HG03280 (cell line): ENCODE results near the gene CCDC33.

Source experiments
- ATAC-seq: cut with Tn5 transposase; IDR thresholded peaks from one replicate; pipeline ENCODE4 v1.9.1; 2021; ENCODE audit warnings: mild to moderate bottlenecking, moderate library complexity; ENCODE audit not compliant: unreplicated experiment

The CCDC33 gene

GRCh38 chr15:74311734-74312444 is 75.8 kb downstream of the CCDC33 start:
- ATAC-seq = no peak

DNA sequence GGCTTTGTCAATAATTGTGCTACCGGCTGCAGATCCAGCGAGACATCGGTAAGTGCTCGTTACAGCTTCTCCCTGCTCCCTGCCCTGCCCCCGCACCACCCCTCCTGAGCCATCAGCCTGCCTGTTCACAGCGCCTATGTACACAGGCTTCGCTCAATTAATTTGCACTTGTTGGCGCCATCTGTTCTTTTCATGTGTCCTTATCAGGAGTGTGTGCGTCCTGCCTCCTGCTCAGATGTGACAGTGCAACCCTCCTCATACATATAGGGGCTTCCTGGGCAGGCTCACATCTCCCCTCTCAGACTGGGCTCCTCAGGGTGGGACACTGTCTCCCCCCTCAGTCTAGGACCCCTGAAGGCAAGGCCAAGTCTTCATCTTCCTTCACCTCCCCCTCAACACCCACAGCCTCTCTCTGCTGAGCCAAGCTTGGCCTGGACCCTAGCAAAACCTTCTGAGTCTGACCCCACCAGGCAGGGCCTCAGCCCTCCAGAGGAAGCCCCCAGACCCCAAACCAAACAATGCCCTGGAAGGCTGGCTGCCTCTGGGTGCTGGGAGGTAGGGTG is 76.4 kb downstream of the CCDC33 start:
- no peak for ATAC-seq

DNA sequence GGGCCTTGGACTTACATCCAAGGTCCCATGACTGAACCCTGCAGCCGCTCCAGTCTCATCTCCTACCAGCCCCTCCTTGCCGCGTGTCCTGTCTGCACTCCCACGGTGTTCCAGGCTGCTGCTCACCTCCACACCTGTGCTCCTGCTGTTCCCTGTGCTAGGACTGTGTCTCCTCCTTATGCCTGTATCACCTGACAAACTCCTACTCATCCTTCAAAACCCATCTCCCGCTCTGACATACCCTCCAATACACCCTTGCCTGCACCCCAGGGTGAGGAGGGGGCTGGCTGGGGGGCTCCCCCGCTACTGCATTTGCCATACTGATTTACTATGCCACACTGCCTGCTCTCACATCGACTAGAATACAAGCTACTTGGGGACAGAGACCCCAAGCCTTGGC is 77.8 kb downstream of the CCDC33 start:
- no peak for ATAC-seq

DNA sequence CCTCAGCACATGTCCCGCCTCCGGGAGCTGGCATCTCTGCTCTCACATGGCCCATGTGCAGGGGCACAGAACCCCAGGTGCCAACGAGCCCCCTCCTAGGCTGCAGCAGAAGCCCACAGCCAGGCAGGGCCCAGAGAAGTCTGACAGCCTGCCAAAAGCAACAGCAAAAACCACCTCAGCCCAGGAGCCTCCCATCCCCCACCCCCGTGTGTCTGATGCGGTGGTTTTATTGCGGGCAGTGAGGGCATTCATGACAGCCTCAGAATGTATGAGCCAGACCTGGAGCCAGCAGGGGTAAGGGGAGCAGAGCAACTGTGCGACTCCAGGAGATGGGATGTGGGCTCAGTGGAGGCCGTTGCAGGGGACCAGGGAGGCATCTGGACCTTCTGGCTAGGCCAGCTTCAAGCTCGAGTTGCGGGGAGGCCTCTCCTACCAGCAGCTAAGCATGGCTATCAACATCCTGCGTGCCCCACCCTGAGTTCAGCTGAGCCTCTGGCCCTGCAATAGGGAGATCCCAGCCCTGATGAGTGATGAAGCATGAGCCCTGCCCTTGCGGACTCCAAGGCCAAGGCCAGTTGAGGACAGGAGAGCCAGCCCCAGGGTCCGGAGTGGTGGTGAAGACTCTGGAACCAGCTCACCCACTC is 78.8 kb downstream of the CCDC33 start:
- no peak for ATAC-seq

DNA sequence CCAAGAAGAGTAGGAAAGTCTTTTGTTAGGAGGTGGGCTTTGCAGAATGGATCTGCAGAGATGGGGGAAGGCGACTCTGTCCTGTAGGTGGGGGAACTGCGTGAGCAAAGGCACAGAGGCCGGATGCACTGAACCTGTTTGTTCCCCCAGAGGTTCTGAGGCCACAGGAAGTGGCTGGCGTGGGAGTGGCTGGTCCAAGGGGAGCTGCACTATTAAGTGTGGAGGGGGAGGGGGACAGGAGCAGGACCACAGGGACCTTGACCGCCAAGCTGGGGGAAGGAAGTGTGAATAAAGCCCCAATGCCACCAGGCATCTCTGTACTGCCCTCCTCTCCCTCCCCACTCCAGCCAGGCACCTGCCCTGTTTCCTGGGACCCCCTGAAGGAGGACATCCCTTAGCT is 79.5 kb downstream of the CCDC33 start:
- ATAC-seq = no peak

DNA sequence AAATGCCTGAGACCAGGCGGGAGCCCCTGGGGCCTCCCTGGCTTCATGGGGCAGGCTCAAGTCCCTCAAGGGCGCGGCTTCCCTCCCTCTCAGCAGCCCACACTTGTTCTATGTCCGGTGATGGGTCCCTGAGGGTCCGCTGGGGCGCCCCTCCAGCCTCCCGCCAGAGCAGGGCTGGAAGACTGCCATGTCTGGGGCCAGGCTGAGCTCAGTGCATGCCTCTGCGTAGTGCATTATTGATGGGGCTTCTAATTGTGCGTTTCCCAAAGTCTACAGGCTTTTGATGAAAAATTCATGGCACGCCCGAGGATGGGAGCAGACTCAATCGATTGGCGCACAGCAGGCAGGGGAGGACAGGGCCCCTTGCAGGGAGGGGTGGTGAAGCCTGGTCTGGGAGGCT is 80.0 kb downstream of the CCDC33 start:
- ATAC-seq = no peak

GRCh38 chr15:74317820-74318375 is 81.8 kb downstream of the CCDC33 start:
- ATAC-seq = no peak

GRCh38 chr15:74318376-74319137 is 82.4 kb downstream of the CCDC33 start:
- no peak for ATAC-seq

DNA sequence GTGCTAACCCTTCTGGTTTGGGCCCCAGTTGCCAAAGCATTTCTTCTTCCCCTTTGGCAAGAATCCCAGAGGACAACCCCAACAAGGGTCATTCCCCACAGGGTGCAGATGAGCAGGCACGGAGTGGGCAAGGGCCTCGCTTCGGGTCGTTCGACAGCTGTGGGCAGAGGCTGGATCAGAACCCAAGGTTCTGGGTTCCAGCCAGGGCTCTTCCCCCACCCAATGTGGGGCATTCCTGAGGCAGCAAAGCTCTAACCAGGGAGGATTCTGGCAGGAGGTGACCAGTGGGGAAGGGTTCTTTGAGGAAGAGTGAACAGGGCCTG is 83.0 kb downstream of the CCDC33 start:
- ATAC-seq = no peak

GRCh38 chr15:74319596-74320351 is 83.6 kb downstream of the CCDC33 start:
- ATAC-seq = no peak

DNA sequence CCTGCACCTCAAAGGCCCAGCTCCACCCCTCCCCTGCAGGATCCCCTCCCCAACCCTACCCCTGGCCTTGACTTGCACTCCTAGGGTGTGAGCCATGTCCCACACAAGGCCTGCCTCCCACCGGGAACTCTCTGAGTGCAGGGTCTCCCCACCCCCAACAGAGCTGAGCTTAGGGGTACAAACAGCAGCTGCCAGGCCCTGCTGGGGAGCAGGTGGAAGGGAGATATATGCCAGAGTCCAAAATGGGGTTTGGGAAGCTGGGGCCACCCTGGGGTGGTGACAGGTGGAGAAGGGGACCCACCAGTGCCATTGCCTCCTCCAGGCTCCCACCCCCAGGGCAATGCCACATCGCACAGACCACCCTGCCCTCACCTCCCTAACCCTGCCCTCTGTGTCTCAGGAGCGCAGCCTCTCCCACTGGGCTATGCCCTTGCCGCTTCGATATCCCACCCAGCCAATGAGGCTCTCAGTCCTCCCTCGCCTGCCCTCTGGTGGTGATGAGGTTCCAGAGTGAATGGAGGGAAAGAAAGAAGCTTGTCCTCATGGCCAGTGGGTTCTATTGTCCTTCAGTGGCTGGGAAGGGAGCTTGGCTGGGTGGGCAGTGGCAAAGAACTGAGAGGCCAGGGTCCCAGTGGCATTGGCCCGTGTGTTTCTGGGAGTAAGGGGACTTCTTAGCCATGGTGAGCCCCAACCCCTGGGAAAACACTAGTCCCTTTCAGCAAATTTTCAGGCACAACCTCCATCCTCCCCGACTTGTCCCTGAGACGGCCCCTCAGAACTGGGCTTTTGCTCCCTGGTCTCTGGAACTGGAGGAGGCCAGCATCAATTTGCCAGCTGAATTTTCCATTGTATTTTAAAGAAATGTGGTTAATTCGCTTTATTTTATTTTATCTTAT is 84.5 kb downstream of the CCDC33 start:
- no peak for ATAC-seq

DNA sequence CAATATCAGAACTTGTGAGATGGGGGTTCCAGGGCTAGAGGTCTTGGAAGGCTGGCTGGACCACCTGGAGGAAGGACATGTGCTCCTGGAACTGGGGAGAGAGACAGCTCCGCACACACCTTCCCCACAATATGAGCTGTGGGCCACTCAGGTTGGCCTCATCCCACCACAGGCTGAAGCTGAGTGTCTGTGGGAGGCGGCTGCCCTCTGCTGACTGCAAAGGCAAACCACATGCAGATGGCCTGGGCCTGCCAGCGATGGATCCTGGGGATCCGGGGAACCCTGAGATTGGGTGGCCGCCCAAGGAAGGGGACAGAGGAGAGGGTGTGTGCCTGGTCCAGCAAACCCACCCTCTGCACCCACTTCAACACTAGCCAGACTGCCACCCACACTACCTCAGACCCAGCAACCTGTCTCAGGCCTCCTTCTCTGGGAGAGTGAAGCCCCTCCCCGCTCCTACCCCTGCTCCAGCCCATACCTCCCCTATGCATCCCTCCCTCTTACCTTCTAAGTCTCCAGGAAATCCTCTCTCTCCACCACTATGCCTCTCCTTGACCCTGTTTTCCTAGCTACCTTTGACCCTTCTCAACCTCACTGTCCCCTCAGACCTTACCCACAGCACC is 86.5 kb downstream of the CCDC33 start:
- ATAC-seq = no peak

DNA sequence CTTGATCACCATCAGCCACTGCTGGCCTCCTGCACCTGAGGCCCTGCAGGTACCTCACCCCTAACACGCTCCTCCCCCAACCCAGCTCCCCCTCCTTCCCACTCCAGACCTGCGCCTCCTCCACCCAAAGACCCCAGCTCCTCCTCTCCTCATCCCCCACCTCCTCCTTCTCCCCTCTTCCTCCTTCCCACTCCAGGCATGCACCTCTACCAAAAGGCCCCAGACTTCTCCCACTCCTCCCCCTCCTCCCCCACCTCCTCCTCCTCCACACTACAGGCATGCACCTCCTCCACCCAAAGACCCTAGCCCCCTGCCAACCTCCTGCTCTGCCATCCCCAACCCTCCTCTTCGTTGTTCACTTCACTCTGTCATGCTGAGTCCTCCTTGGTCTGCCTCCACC is 88.6 kb downstream of the CCDC33 start:
- no peak for ATAC-seq

- no peak for ATAC-seq
Measured at GRCh38 chr15:74326746-74327145, 90.6 kb downstream of the CCDC33 start.

- no peak for ATAC-seq
Measured at GRCh38 chr15:74327756-74328155, 91.6 kb downstream of the CCDC33 start.

GRCh38 chr15:74328331-74329056 is 92.4 kb downstream of the CCDC33 start:
- no peak for ATAC-seq

DNA sequence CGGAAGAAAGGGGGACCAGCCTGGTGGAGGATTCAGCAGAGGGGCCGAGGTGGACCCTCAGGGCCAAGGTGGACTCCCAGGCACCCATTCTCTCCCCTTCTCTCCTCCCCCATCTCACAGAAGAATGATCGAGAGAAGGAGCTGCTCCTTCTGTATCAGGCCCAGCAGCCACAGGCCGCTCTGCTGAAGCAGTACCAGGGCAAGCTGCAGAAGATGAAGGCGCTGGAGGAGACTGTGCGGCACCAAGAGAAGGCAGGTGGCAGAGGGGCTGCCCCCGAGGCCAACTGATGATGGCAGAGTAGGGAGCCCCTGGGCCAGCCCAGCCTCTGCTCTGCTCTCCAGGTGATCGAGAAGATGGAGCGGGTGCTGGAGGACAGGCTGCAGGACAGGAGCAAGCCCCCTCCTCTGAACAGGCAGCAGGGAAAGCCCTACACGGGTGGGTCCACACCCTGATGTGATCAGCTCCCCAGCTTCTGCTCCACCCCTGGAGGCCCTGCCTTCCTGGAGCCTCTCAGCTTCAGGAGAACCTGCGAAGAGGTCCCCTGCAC is 94.8 kb downstream of the CCDC33 start:
- no peak for ATAC-seq

- no peak for ATAC-seq
Measured at GRCh38 chr15:74332011-74332410, 95.9 kb downstream of the CCDC33 start.
